H1 (cell line): Measurements from ENCODE around the gene BMPR1A.

Experiments used
- BRCA1 ChIP-seq: IDR thresholded peaks from 2 replicates; pipeline ENCODE4 v1.6.1; 2012; ENCODE audit warnings: low read depth, low read length, improper control_type of control experiment
- CEBPB ChIP-seq: IDR thresholded peaks from 2 replicates; pipeline ENCODE4 v1.6.1; 2012; ENCODE audit warnings: low read depth, low read length
- CHD1 ChIP-seq: IDR thresholded peaks from 2 replicates; pipeline ENCODE4 v1.6.1; 2012; ENCODE audit warnings: low read depth, low read length, improper control_type of control experiment
- CTCF ChIP-seq, 3 experiments: IDR thresholded peaks; 1 replicate in 2 of 3; 2 replicates in 1 of 3; pipeline versions ENCODE4 v1.5.1 to v1.6.1; 2011; ENCODE audit warnings: low read length in 3 of 3, mild to moderate bottlenecking in 3 of 3, inconsistent platforms in 2 of 3, low read depth in 1 of 3, moderate library complexity in 1 of 3; ENCODE audit not compliant: insufficient read depth in 1 of 3; ENCODE audit errors: control extremely low read depth in 1 of 3
- EP300 ChIP-seq, 2 experiments: IDR thresholded peaks; 1 replicate in 1 of 2; 2 replicates in 1 of 2; pipeline ENCODE4 v1.6.1; 2011 to 2012; ENCODE audit warnings: low read depth in 2 of 2, low read length in 2 of 2, mild to moderate bottlenecking in 2 of 2, borderline replicate concordance in 1 of 2, inconsistent platforms in 1 of 2, moderate library complexity in 1 of 2
- EZH2 ChIP-seq: fragments of 200-600 bp; sonication (generic); IDR thresholded peaks from 2 replicates; pipeline ENCODE4 v1.7.1; 2012; ENCODE audit warnings: low read depth, mild to moderate bottlenecking, moderate library complexity, low read length, inconsistent platforms; ENCODE audit not compliant: severe bottlenecking
- HDAC6 ChIP-seq: IDR thresholded peaks from one replicate; pipeline ENCODE4 v1.7.1; 2012; ENCODE audit warnings: low read depth, mild to moderate bottlenecking, inconsistent platforms, low read length, moderate library complexity
- MAX ChIP-seq: IDR thresholded peaks from 2 replicates; pipeline ENCODE4 v1.6.1; 2012; ENCODE audit warnings: inconsistent platforms
- PHF8 ChIP-seq: fragments of 200-600 bp; sonication (generic); conservative IDR thresholded peaks from 2 replicates; pipeline ENCODE4 v1.7.1; 2012; ENCODE audit warnings: low read depth, mild to moderate bottlenecking, inconsistent platforms, low read length, moderate library complexity
- POLR2A ChIP-seq, 2 experiments: IDR thresholded peaks; 1 replicate in 1 of 2; 2 replicates in 1 of 2; pipeline ENCODE4 v1.6.1; 2011; ENCODE audit warnings: low read depth in 2 of 2, low read length in 2 of 2, mild to moderate bottlenecking in 2 of 2; ENCODE audit errors: control extremely low read depth in 1 of 2
- POLR2AphosphoS5 ChIP-seq: IDR thresholded peaks from 2 replicates; pipeline ENCODE4 v1.6.1; 2011; ENCODE audit warnings: low read depth, low read length
- SAP30 ChIP-seq: fragments of 300-600 bp; sonication (generic); IDR thresholded peaks from 2 replicates; pipeline ENCODE4 v1.7.1; 2012; ENCODE audit warnings: low read length, moderate library complexity, mild to moderate bottlenecking, inconsistent platforms; ENCODE audit not compliant: insufficient read depth, insufficient replicate concordance
- SRF ChIP-seq: IDR thresholded peaks from 2 replicates; pipeline ENCODE4 v1.6.1; 2011; ENCODE audit warnings: mild to moderate bottlenecking, low read depth, low read length, moderate library complexity
- USF2 ChIP-seq: IDR thresholded peaks from 2 replicates; pipeline ENCODE4 v1.6.1; 2011; ENCODE audit warnings: low read length, improper control_type of control experiment

- no peak for TF ChIP-seq CTCF (IDR thresholded peaks at IDR 0.05; ENCODE audit: control extremely low read depth in 1 of 3, insufficient read depth in 1 of 3, low read depth in 1 of 3, low read length in 3 of 3)
- no peak for TF ChIP-seq POLR2A (IDR thresholded peaks at IDR 0.05; ENCODE audit: control extremely low read depth in 1 of 2, low read depth in 2 of 2, low read length in 2 of 2)
- no peak for TF ChIP-seq USF2
- no peak for TF ChIP-seq SAP30
- TF ChIP-seq SRF, result no peak
- TF ChIP-seq POLR2AphosphoS5, result no peak
- TF ChIP-seq CHD1, result no peak
- no peak for TF ChIP-seq BRCA1
- TF ChIP-seq PHF8, result no peak
- no peak for TF ChIP-seq HDAC6
- TF ChIP-seq MAX, result no peak
- no peak for TF ChIP-seq EZH2
- no peak for TF ChIP-seq EP300 (IDR thresholded peaks at IDR 0.05; ENCODE audit: borderline replicate concordance in 1 of 2, low read depth in 2 of 2, low read length in 2 of 2)
- no peak for TF ChIP-seq CEBPB
These were observed 79.6 kb downstream of the BMPR1A start for GRCh38 chr10:86836044-86836443.
